Common myeloid progenitor, CD34-positive (primary cell): ENCODE data around the gene CENPA.
"Not testable (repeated sequence)": the region's sequence is repeated elsewhere in the genome, so short reads cannot be mapped to it uniquely, and the experiment has no call there.

ENCODE experiments used
- CTCF ChIA-PET: fragments of 350-600 bp; sonication (Branson Sonifier 250); formaldehyde crosslinking; loops from one replicate; lab custom pipeline; 2021; ENCODE audit warnings: antibody characterized with exemption; lab: Charles Lee
- POLR2A ChIA-PET: fragments of 350-600 bp; sonication (Branson Sonifier 250); formaldehyde crosslinking; loops from one replicate; lab custom pipeline; 2021; ENCODE audit warnings: antibody characterized with exemption; lab: Charles Lee
- DNase-seq, 3 donors: peaks; one replicate each; pipeline versions ENCODE4 v3.0.0 to v3.0.0-alpha.2; 2013
- H3K27ac ChIP-seq, 2 experiments: 1 replicate in 1 of 2; 2 replicates in 1 of 2; pipeline ENCODE4 v1.7.0; 2013; ENCODE audit warnings: inconsistent platforms in 2 of 2, low read length in 2 of 2, mild to moderate bottlenecking in 2 of 2, low read depth in 1 of 2, moderate library complexity in 1 of 2; ENCODE audit not compliant: severe bottlenecking in 2 of 2, insufficient read depth in 1 of 2, poor library complexity in 1 of 2
- H3K27me3 ChIP-seq, 5 experiments: replicated peaks in 2 of 5; 1 replicate in 3 of 5; 2 replicates in 2 of 5; pipeline versions ENCODE4 v1.6.1 to v1.7.0; 2013; ENCODE audit warnings: low read length in 4 of 5, mild to moderate bottlenecking in 2 of 5, moderate library complexity in 2 of 5, inconsistent platforms in 1 of 5; ENCODE audit not compliant: insufficient read depth in 5 of 5, control insufficient read depth in 4 of 5
- H3K36me3 ChIP-seq, 4 experiments: 1 replicate in 2 of 4; 2 replicates in 2 of 4; pipeline versions ENCODE4 v1.6.1 to v1.7.0; 2013; ENCODE audit warnings: low read length in 3 of 4, control low read depth in 1 of 4, mild to moderate bottlenecking in 1 of 4; ENCODE audit not compliant: control insufficient read depth in 4 of 4, insufficient read depth in 4 of 4
- H3K4me1 ChIP-seq, 4 experiments: 1 replicate in 3 of 4; 2 replicates in 1 of 4; pipeline versions ENCODE4 v1.6.1 to v1.7.1; 2013; ENCODE audit warnings: low read length in 3 of 4, mild to moderate bottlenecking in 3 of 4, control low read depth in 1 of 4, inconsistent platforms in 1 of 4, moderate library complexity in 1 of 4; ENCODE audit not compliant: control insufficient read depth in 4 of 4, insufficient read depth in 4 of 4; ENCODE audit errors: control extremely low read depth in 1 of 4
- H3K4me3 ChIP-seq, 7 experiments: 1 replicate in 4 of 7; 2 replicates in 3 of 7; pipeline versions ENCODE4 v1.5.1 to v1.7.0; 2013; ENCODE audit warnings: mild to moderate bottlenecking in 7 of 7, low read length in 6 of 7, moderate library complexity in 6 of 7, inconsistent platforms in 2 of 7, low read depth in 2 of 7, control low read depth in 1 of 7; ENCODE audit not compliant: insufficient read depth in 4 of 7, control insufficient read depth in 1 of 7; ENCODE audit errors: extremely low read depth in 1 of 7
- H3K9me3 ChIP-seq, 5 experiments: 1 replicate in 4 of 5; 2 replicates in 1 of 5; pipeline versions ENCODE4 v1.6.1 to v1.7.1; 2013; ENCODE audit warnings: low read length in 4 of 5, mild to moderate bottlenecking in 2 of 5, inconsistent platforms in 1 of 5, low read depth in 1 of 5, moderate library complexity in 1 of 5; ENCODE audit not compliant: control insufficient read depth in 4 of 5, insufficient read depth in 2 of 5; ENCODE audit errors: control extremely low read depth in 1 of 5
- WGBS: methylation state at CpG from one replicate; pipeline ENCODE4 v1.1.5; 2013; ENCODE audit not compliant: insufficient coverage; 5-methylcytosine and 5-hydroxymethylcytosine counted together

Gene CENPA

DNA sequence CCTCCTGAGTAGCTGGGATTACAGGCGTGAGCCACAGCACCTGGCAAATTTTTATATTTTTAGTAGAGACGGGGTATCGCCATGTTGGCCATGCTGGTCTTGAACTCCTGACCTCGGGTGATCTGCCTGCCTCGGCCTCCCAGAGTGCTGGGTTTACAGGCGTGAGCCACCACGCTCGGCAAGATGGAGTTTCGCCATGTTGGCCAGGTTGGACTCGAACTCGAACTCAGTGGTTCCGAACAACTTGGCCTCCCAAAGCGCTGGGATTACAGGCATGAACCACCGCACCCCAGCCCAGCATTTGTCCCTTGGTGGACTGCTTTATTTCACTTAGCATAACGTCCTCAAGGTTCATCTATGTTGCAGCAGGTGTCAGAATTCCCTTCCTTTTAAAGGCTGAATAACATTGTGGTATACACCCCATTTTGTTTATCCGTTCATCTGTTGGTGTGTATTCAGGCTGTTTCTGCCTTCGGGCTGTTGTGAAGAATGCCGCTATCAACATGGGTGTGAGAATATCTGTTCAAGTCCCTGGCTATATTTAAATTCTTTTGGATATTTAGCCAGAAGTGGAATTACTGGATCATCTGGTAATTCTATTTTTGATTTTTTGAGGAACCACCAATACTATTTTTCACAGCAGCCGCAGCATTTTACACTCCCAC is 1.2 kb upstream of the CENPA start:
- Histone ChIP-seq H3K4me3 (peak overlapping the region in 4 of 7 experiments; percentile 64 to 82 (median 78)), H3K27me3 (no peaks in the 10 kb centered on the region), H3K9me3 (peaks cover 0 to 9% (median 0%) of the 10 kb centered on the region in 5 experiments), H3K36me3 (peaks cover 0 to 22% (median 10%) of the 10 kb centered on the region in 4 experiments), H3K4me1 (peaks cover 8 to 24% (median 13%) of the 10 kb centered on the region in 4 experiments), H3K27ac (peak overlapping the region in 1 of 2 experiments; percentile 74)
- 96% methylated on average over 19 of the region's 19 CpGs for WGBS
- POLR2A ChIA-PET, result no interaction called here
- CTCF ChIA-PET, result interaction anchor here (0.7 kb wide), 1 partner anchor 9 kb away, joined by 3 read pairs; no protein-coding TSS in a partner anchor
- no peak for DNase-seq

DNA sequence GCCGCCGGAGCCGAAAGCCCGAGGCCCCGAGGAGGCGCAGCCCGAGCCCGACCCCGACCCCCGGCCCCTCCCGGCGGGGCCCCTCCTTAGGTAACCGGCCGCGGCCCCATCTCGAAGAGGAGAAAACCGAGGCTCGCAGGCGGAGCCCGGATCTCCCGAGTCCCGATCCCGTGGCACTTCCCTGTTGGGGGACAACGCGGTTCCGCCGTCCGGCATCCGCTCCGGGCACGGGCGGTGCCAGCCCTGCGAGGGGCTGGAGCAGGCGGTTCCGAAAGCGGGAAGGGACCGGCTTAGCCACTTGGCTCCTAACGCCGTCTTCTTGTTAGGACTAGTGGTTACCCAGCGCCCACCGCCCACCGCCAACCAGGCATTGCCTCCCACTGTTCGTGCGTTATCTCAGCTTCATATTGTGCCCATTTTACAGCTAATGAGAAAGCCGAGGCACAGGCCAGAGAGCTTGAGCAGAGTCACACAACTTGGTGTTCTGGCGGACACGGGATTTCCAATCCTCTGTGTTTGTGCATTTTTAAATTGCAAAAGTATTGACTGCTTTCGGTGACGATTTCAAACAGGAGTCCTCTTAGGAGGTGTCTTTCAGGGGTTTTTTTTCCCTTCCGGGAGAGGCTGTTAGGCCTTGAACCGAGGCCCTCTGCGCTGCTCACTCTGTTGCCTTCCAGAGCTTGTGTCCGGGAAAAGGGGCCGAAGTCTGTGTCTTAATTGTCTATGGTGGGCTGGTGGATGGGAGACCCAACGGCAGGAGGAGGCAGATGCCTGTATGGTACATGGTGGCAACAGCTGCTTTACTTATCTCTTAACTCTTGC is 562 bp downstream of the CENPA start:
- Histone ChIP-seq H3K36me3 (peaks cover 0 to 21% (median 5%) of the 10 kb centered on the region in 4 experiments), H3K4me3 (peak overlapping the region; percentile 42 to 87 (median 75)), H3K27ac (peak overlapping the region in 1 of 2 experiments; percentile 30), H3K4me1 (peaks cover 8 to 22% (median 13%) of the 10 kb centered on the region in 4 experiments), H3K27me3 (no peaks in the 10 kb centered on the region), H3K9me3 (peaks cover 0 to 8% (median 0%) of the 10 kb centered on the region in 5 experiments)
- ChIA-PET CTCF (interaction anchor here (1.5 kb wide), 1 partner anchor 17 kb away, joined by 3 read pairs; no protein-coding TSS in a partner anchor), POLR2A (no interaction called here)
- DNase-seq, result peak in 1 of 3 donors; percentile 17
- WGBS, result 8% methylated on average over 47 of the region's 55 CpGs

DNA sequence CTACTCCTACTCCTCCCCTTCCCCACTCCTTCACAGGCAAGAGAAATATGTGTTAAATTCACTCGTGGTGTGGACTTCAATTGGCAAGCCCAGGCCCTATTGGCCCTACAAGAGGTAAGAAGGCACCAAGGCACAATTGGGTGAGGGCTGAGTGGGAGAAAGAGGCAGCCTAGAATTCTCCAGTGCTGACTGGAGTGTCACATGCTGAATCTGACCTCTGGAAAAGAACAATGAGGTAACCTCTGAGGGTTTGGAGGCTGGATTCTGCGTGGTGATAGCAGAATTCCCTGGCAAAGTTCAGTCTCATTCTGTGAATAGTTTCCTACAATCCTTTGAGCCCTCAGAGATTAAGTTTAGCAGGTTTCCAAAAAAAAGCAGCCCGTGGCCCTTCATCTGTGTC is 6.9 kb downstream of the CENPA start:
- Histone ChIP-seq H3K36me3 (peaks cover 6 to 65% (median 30%) of the 10 kb centered on the region in 4 experiments), H3K9me3 (peaks cover 0 to 8% (median 0%) of the 10 kb centered on the region in 5 experiments), H3K4me3 (no peak overlapping the region), H3K4me1 (peaks cover 0 to 6% (median 0%) of the 10 kb centered on the region in 4 experiments), H3K27me3 (no peaks in the 10 kb centered on the region), H3K27ac (no peak overlapping the region)
- 97% methylated on average over 3 of the region's 3 CpGs for WGBS
- ChIA-PET CTCF (no interaction called here), POLR2A (no interaction called here)
- DNase-seq, result no peak

DNA sequence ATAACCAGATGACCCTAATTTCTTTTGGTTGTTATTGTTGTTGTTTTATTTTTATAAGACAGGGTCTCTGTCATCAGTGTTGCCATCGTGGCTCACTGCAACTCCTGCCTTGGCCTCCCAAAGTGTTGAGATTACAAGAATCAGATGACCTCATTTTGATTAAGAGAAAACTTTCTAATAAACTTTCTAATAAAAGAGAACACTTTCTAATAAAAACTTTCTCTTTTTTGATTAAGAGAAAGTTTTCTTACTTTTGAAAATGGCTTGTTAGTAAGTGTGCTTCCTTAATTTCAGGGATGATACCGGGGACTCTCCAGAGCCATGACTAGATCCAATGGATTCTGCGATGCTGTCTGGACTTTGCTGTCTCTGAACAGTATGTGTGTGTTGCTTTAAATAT is 7.7 kb downstream of the CENPA start:
- peaks cover 6 to 68% (median 31%) of the 10 kb centered on the region in 4 experiments for H3K36me3 ChIP-seq
- DNase-seq, result no peak
- H3K27me3 ChIP-seq, result no peaks in the 10 kb centered on the region
- ChIA-PET CTCF (no interaction called here), POLR2A (no interaction called here)
- no peak overlapping the region for H3K4me3 ChIP-seq
- no peaks in the 10 kb centered on the region for H3K4me1 ChIP-seq
- no peak overlapping the region for H3K27ac ChIP-seq
- 85% methylated on average over 2 of the region's 3 CpGs for WGBS
- peaks cover 0 to 8% (median 0%) of the 10 kb centered on the region in 5 experiments for H3K9me3 ChIP-seq

DNA sequence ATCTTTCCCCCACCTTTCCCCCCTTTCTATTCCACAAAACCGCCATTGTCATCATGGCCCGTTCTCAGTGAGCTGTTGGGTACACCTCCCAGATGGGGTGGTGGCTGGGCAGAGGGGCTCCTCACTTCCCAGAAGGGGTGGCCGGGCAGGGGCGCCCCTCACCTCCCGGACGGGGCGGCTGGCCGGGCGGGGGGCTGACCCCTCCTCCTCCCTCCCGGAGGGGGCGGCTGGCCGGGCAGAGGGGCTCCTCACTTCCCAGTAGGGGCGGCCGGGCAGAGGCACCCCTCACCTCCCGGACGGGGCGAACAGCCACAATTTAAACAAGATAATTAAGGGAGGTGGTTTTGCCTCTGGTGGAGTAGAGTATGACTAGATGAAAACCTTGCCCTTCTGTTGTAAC is 9.3 kb downstream of the CENPA start:
- H3K27me3 ChIP-seq, H3K9me3 ChIP-seq, DNase-seq, H3K4me1 ChIP-seq, H3K27ac ChIP-seq, CTCF ChIA-PET, H3K4me3 ChIP-seq: not testable (repeated sequence)
- POLR2A ChIA-PET, result interaction anchor here (0.9 kb wide), 1 partner anchor 15 kb away, joined by 3 read pairs; no protein-coding TSS in a partner anchor
- H3K36me3 ChIP-seq, result peaks cover 6 to 55% (median 29%) of the 10 kb centered on the region in 4 experiments
- no CpG with 5 or more reads among the region's 17 CpGs for WGBS

DNA sequence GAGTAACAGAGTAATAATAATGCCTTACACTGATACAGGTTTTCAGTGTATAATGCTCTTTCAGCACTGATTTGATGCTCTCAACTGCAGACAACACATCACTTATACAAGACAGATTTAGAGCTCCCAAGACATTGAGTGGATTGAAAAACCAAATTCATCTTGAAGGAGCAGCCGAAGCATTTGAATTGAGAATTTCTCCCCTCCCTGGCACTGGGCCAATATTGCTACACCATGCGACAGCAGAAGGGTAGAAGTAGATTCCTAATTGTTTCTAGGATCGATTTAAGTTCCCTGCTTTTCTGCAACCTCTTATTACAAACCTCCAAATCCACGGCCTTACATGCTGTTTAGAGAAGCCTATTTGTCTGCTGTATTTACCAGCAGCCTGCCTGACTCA is 15.5 kb downstream of the CENPA start:
- CTCF ChIA-PET, result no interaction called here
- 94% methylated on average over 2 of the region's 4 CpGs for WGBS

More for the DNA sequence above, 15.5 kb downstream of the CENPA start:
- POLR2A ChIA-PET, result no interaction called here
- Histone ChIP-seq H3K9me3 (no peaks in the 10 kb centered on the region), H3K4me3 (no peak overlapping the region), H3K36me3 (peaks cover 2 to 20% (median 9%) of the 10 kb centered on the region in 4 experiments), H3K27me3 (no peaks in the 10 kb centered on the region), H3K4me1 (no peaks in the 10 kb centered on the region), H3K27ac (no peak overlapping the region)
- no peak for DNase-seq
